C1 segment of cervical spinal cord (tissue), 14 donors: Measurements from ENCODE around the gene FGFRL1.

Experiments used
- DNase-seq, 14 donors: peaks; one replicate each; lab custom pipeline; 2025; lab: John Stamatoyannopoulos, UW

Gene FGFRL1

DNA sequence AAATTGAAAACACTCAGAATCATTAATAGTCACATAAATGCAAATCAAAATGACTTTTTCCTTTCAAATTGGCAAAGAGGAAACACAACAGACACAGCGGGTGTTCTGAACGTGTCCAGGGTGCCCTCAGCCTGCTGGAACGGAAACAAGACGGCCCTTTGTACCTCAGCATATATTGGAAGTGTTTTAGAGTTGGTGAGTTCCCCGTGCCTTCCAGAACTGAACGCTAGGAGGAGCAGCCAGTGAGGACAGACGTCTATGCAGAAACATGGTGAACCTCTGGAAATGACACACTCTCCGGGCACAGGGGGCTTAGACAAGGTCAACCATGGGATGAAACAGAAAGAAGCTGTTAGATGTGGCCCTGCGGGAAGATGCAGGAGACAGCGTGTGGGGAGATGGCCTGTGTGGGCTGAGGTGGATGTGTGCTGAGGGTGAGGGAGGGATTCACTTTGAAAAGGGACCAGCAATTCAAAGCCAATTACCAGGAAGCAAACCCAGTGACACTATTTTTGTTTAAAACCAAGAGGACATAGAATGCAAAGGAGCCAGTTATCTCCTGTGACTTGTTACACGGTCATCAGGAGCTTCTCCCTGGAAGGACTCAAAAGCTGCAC lies 61.5 kb downstream of the FGFRL1 start:
- DNase-seq, result peak in 6 of 14 donors; percentile 18 to 38 (median 32)

DNA sequence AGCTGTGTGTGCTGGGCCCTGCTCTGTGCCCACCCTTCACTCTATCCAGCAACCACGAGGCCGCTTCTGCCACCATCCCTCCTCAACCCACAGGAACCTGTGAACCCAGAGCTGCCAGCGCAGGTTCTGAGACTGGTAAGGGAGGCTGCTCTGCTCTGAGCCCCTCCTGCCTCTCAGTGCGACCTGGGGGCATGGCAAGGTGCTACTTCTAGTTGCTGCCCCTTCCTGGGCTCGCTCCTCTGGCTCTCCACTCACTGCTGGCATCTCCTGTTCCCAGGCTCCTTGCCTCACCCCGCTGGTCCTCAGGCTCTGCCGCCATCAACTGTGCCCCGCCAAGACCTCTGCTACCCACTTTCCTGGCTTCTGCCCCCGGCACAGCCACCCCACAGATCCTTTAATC lies 62.7 kb downstream of the FGFRL1 start:
- DNase-seq, result no peak

DNA sequence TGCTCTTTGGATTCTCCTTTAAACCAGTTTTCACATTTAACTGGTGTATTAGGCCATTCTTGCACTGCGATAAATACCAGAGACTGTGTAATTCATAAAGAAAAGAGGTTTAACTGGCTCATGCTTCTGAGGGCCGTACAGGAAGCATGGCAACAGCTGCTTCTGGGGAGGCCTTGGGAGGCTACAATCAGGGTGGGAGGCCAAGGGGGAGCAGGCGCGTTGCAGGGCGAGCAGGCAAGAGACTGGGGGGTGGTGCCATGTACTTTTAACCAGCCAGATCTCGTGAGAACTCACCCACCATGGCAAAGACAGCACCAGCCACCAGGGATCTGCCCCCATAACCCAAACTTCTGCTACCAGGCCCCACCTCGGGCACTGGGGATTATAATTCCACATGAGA lies 63.8 kb downstream of the FGFRL1 start:
- DNase-seq, result no peak

DNA sequence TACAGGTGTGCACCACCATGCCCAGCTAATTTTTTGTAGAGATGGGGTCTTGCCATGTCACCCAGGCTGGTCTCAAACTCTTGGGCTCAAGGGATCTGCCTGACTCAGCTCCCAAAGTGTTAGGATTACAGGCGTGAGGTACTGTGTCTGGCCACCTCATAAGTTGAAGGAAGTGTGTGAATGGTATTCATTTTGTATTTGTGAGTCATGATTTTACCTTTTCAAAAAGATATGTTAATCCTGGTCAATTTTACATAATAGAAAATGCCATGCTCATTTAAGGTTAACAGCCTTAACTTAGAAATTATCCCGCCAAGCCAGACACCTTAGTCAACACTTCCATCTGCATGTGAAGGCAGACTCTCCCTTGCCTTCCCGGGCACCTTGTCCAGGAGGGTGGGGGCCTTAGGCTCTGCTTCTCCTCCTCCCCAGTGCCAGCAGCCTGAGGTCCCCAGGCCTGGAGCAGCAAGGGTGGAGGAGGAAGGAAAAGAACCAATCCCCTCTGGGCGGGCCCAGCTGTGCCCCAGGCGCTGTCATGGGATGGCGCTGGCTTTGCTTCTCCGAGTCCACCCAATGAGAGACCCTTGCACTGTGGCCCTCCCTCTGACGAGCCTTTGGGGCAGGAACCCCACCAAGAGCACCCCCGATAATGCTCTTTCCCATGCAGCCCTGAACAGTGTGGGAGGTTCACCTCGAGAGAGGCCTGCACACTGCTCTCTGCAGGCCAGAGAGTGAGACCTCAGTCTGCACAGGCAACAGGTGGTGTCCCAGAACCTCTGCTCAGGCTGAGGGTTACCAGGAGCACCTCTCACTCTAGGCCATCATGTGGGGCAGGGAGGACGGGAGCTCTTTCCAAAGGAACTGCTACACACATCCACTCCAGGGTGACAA lies 64.6 kb downstream of the FGFRL1 start:
- no peak for DNase-seq
